ENCODE results near the gene SCN2B.
A peak's percentile ranks its signal among the peaks of the same experiment; 100 is the strongest.
"Not testable (repeated sequence)": the region's sequence is repeated elsewhere in the genome, so short reads cannot be mapped to it uniquely, and the experiment has no call there.

SCN2B gene

DNA sequence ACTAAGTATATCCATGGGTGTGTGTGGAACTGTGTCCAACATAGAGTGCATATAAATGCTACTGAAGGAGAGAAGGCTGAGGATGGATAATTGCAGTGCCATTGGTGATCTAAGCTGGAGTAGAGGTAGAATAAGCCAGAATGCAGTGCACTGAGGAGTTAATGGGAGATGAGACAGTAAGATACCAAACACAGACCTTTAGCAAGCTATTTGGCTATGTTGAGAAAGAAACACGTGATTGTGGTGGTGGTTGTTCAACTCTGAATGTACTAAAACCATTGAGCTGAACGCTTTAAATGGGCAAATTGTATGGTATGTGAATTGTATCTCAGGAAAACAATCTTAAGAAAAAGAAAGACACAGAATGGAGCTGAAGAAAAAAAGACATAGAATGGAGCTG lies 25.5 kb upstream of the SCN2B start:
- Mint-ChIP-seq H3K9me3 (no peaks in the 10 kb centered on the region), H3K36me3 (ENCODE audit: insufficient read depth) (peaks cover 10% of the 10 kb centered on the region), H3K4me3 (no peak overlapping the region), H3K27ac (ENCODE audit: low read depth) (no peak overlapping the region), H3K27me3 (no peaks in the 10 kb centered on the region), H3K4me1 (peaks cover 27% of the 10 kb centered on the region)
- DNase-seq (ENCODE audit: low spot score in 2 of 2), result no peak
- no peak for ATAC-seq (replicated peaks; ENCODE audit: extremely low read depth, poor library complexity, severe bottlenecking)

- ATAC-seq (replicated peaks; ENCODE audit: extremely low read depth, poor library complexity, severe bottlenecking) (peak; percentile 55), DNase-seq (ENCODE audit: low spot score in 2 of 2) (no peak)
- H3K9me3 Mint-ChIP-seq, result no peaks in the 10 kb centered on the region
- no peaks in the 10 kb centered on the region for H3K27me3 Mint-ChIP-seq
- H3K4me3 Mint-ChIP-seq, result no peak overlapping the region
- H3K36me3 Mint-ChIP-seq (ENCODE audit: insufficient read depth), result peaks cover 11% of the 10 kb centered on the region
- H3K4me1 Mint-ChIP-seq, result peaks cover 18% of the 10 kb centered on the region
- no peak overlapping the region for H3K27ac Mint-ChIP-seq (ENCODE audit: low read depth)
Measured at GRCh38 chr11:118200901-118201680, 24.7 kb upstream of the SCN2B start.

DNA sequence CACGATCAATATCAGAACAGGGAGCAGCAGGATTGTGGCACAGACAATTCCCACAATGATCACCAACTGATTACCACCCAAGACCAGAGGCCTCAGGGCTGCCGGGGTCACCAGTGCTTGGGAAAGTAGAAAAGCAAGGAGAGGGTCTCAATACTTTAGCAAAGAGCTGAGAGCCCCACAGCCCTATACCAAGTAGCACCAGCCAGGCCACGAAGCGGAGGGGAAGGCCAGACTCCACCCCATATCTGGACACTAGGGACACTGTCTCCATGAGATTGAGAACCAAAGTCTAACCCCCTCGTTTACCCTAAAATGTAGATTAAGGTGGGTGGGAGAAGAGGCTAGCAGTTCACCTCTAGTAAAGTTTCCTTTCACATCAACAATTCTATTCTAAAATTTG lies 24.1 kb upstream of the SCN2B start:
- Mint-ChIP-seq H3K27ac (ENCODE audit: low read depth) (no peak overlapping the region), H3K4me1 (peaks cover 12% of the 10 kb centered on the region), H3K4me3 (no peak overlapping the region), H3K27me3 (no peaks in the 10 kb centered on the region), H3K9me3 (no peaks in the 10 kb centered on the region), H3K36me3 (ENCODE audit: insufficient read depth) (peaks cover 12% of the 10 kb centered on the region)
- ATAC-seq (replicated peaks; ENCODE audit: extremely low read depth, poor library complexity, severe bottlenecking) (no peak), DNase-seq (ENCODE audit: low spot score in 2 of 2) (no peak)

DNA sequence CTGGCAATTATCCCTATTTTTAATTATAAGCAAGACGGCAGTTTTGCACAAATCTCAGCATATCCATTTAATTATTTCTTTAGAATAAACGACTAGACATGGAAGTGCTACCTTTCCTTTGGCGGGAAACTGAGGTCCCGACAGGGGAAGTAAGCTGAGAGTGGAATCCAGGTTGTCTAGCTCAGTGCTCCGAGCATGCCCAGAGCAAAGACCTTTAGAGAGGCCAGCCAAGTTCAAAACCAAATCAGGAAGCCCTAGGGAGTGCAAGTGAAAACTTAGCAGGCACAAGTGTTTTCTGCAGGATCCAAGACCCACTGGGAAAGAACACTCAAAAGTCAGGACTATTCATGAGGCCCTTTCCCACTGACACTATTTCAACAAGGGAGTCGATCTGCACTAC lies 22.7 kb upstream of the SCN2B start:
- no peak overlapping the region for H3K4me3 Mint-ChIP-seq
- peaks cover 9% of the 10 kb centered on the region for H3K4me1 Mint-ChIP-seq
- no peak for DNase-seq (ENCODE audit: low spot score in 2 of 2)
- H3K27me3 Mint-ChIP-seq, result no peaks in the 10 kb centered on the region
- H3K9me3 Mint-ChIP-seq, result no peaks in the 10 kb centered on the region
- H3K27ac Mint-ChIP-seq (ENCODE audit: low read depth), result peak overlapping the region; percentile 64
- ATAC-seq (replicated peaks; ENCODE audit: extremely low read depth, poor library complexity, severe bottlenecking), result no peak
- peaks cover 16% of the 10 kb centered on the region for H3K36me3 Mint-ChIP-seq (ENCODE audit: insufficient read depth)

GRCh38 chr11:118198370-118198769 lies 21.9 kb upstream of the SCN2B start:
- ATAC-seq (replicated peaks; ENCODE audit: extremely low read depth, poor library complexity, severe bottlenecking), result peak; percentile 45
- Mint-ChIP-seq H3K27me3 (no peaks in the 10 kb centered on the region), H3K36me3 (ENCODE audit: insufficient read depth) (peaks cover 19% of the 10 kb centered on the region), H3K4me1 (peaks cover 9% of the 10 kb centered on the region), H3K4me3 (no peak overlapping the region), H3K9me3 (no peaks in the 10 kb centered on the region), H3K27ac (ENCODE audit: low read depth) (peak overlapping the region; percentile 64)
- peak; percentile 70 to 81 for DNase-seq (ENCODE audit: low spot score in 2 of 2)

GRCh38 chr11:118194835-118195627 lies 18.6 kb upstream of the SCN2B start:
- Mint-ChIP-seq H3K27me3 (no peaks in the 10 kb centered on the region), H3K4me1 (peaks cover 9% of the 10 kb centered on the region), H3K4me3 (no peak overlapping the region), H3K9me3 (no peaks in the 10 kb centered on the region), H3K36me3 (ENCODE audit: insufficient read depth) (peaks cover 23% of the 10 kb centered on the region), H3K27ac (ENCODE audit: low read depth) (no peak overlapping the region)
- ATAC-seq (replicated peaks; ENCODE audit: extremely low read depth, poor library complexity, severe bottlenecking) (no peak), DNase-seq (ENCODE audit: low spot score in 2 of 2) (no peak)

DNA sequence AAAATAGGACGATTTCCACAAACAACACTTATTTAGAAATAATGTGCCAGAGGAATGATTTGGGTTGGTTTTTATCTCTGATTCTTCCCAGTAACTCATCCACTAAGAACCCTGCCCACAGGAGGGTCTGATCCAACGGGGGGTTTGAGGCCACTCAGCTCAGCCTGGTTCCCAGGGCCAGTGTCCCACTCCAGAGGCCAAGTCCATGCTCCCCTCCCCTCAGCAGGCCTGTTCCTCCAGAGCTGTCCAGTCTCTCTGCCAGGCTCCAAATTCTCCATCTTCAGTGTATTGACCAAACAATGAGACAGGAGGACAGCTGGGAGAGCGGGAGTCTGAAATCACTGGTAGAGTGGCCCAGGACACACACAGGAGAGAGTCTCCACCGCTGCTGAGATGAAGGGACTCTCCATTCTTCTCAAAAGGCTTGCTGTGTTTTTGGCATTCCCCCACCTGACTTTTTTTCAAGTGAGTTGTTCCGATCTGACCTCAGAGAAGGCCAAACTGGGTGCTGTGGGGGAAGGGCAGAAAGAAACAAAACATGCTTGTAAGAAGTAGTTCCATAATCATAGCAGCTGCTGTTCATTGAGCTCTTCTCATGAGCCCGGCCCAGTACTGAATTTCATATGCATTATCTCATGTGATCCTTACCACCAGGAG lies 17.6 kb upstream of the SCN2B start:
- Mint-ChIP-seq H3K9me3 (no peaks in the 10 kb centered on the region), H3K27me3 (no peaks in the 10 kb centered on the region), H3K4me3 (no peak overlapping the region), H3K27ac (ENCODE audit: low read depth) (no peak overlapping the region), H3K4me1 (peaks cover 9% of the 10 kb centered on the region), H3K36me3 (ENCODE audit: insufficient read depth) (peaks cover 23% of the 10 kb centered on the region)
- ATAC-seq (replicated peaks; ENCODE audit: extremely low read depth, poor library complexity, severe bottlenecking) (no peak), DNase-seq (ENCODE audit: low spot score in 2 of 2) (no peak)

- not testable (repeated sequence) for H3K4me3 Mint-ChIP-seq; H3K4me1 Mint-ChIP-seq; DNase-seq (ENCODE audit: low spot score in 2 of 2); H3K9me3 Mint-ChIP-seq; ATAC-seq (replicated peaks; ENCODE audit: extremely low read depth, poor library complexity, severe bottlenecking); H3K27ac Mint-ChIP-seq (ENCODE audit: low read depth); H3K27me3 Mint-ChIP-seq
- peaks cover 21% of the 10 kb centered on the region for H3K36me3 Mint-ChIP-seq (ENCODE audit: insufficient read depth)
Measured at GRCh38 chr11:118192817-118193216, 16.4 kb upstream of the SCN2B start.

GRCh38 chr11:118190942-118191506 lies 14.6 kb upstream of the SCN2B start:
- not testable (repeated sequence) for H3K4me3 Mint-ChIP-seq; H3K9me3 Mint-ChIP-seq; DNase-seq (ENCODE audit: low spot score in 2 of 2); ATAC-seq (replicated peaks; ENCODE audit: extremely low read depth, poor library complexity, severe bottlenecking); H3K4me1 Mint-ChIP-seq; H3K27ac Mint-ChIP-seq (ENCODE audit: low read depth)
- H3K36me3 Mint-ChIP-seq (ENCODE audit: insufficient read depth), result peaks cover 14% of the 10 kb centered on the region
- H3K27me3 Mint-ChIP-seq, result peaks cover 11% of the 10 kb centered on the region

DNA sequence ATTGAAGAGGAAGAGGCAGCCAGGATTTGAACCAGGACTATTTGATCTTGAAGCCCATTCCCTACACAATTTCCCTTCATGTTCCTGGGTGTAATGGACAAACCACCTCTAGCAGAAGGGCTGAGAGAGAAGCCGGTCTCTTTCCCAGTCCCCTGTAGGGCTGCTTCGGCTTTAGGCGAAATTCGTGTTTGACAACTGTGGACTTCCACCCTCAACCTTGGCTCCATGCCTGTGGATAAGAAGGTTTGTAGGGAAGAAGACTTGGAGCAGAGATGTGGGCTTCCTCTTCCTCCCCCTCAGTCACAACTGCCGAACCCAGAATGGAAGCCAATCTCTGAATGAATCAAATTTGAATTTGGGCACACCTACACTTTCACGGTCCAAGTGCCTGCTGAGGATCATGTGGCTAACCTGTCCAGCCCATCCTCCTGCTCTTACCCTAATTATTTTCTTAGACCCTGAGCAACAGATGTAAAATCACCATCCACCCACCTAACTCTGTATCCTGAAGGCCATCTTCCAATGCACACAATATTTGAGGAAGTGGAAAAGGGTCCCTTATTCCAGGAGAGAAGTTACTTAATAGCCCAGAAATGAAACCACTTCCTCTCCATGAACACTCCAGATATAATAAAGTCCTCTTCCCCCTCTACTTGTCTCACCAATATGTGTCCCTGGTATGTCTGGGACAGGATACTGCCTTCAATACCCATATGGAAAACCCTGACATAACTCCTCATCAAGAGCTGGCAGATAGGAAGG lies 10.1 kb upstream of the SCN2B start:
- DNase-seq (ENCODE audit: low spot score in 2 of 2) (no peak), ATAC-seq (replicated peaks; ENCODE audit: extremely low read depth, poor library complexity, severe bottlenecking) (no peak)
- peaks cover 4% of the 10 kb centered on the region for H3K36me3 Mint-ChIP-seq (ENCODE audit: insufficient read depth)
- no peaks in the 10 kb centered on the region for H3K9me3 Mint-ChIP-seq
- no peaks in the 10 kb centered on the region for H3K4me1 Mint-ChIP-seq
- no peak overlapping the region for H3K4me3 Mint-ChIP-seq
- peaks cover 11% of the 10 kb centered on the region for H3K27me3 Mint-ChIP-seq
- no peak overlapping the region for H3K27ac Mint-ChIP-seq (ENCODE audit: low read depth)

- Mint-ChIP-seq H3K27me3 (peaks cover 19% of the 10 kb centered on the region), H3K4me3 (no peak overlapping the region), H3K36me3 (ENCODE audit: insufficient read depth) (peaks cover 3% of the 10 kb centered on the region), H3K9me3 (no peaks in the 10 kb centered on the region), H3K27ac (ENCODE audit: low read depth) (no peak overlapping the region), H3K4me1 (no peaks in the 10 kb centered on the region)
- ATAC-seq (replicated peaks; ENCODE audit: extremely low read depth, poor library complexity, severe bottlenecking) (no peak), DNase-seq (ENCODE audit: low spot score in 2 of 2) (no peak)
Measured at GRCh38 chr11:118184784-118185579, 8.5 kb upstream of the SCN2B start.
